Fibroblast of mammary gland (primary cell): Measurements from ENCODE around the gene PHF21B.

Experiments
- DNase-seq: peaks from one replicate; pipeline ENCODE4 v3.0.0-alpha.2; 2010; ENCODE audit warnings: low read depth
- H3K4me3 ChIP-seq: 2 replicates; pipeline ENCODE4 v1.5.1; 2011; ENCODE audit warnings: low read depth, mild to moderate bottlenecking, low read length, moderate library complexity; ENCODE audit not compliant: control insufficient read depth
- TF ChIP-seq, protein P1 (sequence below): conservative IDR thresholded peaks from 2 replicates; pipeline ENCODE4 v1.5.1; 2011; ENCODE audit warnings: low read depth, low read length, inconsistent platforms; ENCODE audit not compliant: control insufficient read depth, insufficient read depth

Gene PHF21B

DNA sequence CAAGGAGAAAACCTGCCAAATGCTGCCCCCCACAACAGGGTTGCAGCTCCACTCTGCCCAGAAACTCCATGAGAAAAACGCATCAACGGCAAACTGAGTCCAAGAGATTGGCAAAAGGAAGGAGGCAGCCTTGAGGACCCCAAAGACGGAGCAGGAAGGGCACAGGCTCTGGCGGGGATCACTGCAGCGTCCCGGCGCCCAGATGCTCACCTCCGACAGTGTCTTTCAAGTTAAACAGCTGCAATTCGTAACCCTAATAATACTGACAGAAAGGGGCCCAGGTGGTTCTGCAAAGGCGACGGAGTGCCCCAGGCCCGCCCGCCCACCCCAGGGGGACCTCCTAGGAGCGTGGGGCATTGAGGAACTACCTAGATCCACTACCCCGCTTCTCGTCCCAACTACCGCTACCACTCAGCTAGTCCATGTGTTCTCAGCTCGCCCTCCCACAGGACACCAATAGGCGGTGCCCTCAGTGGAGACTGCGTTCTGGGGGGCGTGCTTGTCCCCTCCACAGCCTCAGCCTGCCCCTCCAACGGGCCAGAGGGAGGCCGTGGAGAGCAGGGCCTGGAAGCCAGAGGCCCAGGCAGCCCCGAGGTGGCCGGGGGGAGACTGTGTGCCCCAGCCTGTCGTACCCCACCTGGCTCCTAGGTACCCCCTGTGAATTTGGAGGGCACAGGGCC lies 127.4 kb downstream of the PHF21B start:
- no peak overlapping the region for H3K4me3 ChIP-seq
- no peak for DNase-seq
- TF ChIP-seq, protein P1, sequence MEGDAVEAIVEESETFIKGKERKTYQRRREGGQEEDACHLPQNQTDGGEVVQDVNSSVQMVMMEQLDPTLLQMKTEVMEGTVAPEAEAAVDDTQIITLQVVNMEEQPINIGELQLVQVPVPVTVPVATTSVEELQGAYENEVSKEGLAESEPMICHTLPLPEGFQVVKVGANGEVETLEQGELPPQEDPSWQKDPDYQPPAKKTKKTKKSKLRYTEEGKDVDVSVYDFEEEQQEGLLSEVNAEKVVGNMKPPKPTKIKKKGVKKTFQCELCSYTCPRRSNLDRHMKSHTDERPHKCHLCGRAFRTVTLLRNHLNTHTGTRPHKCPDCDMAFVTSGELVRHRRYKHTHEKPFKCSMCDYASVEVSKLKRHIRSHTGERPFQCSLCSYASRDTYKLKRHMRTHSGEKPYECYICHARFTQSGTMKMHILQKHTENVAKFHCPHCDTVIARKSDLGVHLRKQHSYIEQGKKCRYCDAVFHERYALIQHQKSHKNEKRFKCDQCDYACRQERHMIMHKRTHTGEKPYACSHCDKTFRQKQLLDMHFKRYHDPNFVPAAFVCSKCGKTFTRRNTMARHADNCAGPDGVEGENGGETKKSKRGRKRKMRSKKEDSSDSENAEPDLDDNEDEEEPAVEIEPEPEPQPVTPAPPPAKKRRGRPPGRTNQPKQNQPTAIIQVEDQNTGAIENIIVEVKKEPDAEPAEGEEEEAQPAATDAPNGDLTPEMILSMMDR = no peak

DNA sequence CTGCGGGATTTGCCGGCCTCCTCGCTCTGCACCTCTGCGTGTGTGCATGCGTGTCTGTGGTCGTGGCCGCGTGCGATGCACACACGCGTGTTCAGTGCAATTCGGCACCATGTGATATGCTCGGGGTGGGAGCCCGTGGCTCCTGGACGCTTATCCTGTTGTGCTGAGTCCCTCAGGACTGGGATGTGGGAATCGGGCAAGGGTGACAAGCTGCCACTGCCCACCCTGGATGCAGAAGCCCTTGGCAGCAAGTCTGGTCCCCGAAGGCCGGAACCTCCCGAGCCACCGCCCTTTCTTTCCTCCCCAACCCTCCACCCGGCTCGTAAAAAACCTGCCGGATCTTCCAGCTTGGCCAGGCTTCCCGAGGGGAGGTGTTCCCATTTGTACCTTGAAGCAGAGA lies 128.2 kb downstream of the PHF21B start:
- TF ChIP-seq, protein P1 = no peak
- DNase-seq = no peak
- H3K4me3 ChIP-seq = no peak overlapping the region

DNA sequence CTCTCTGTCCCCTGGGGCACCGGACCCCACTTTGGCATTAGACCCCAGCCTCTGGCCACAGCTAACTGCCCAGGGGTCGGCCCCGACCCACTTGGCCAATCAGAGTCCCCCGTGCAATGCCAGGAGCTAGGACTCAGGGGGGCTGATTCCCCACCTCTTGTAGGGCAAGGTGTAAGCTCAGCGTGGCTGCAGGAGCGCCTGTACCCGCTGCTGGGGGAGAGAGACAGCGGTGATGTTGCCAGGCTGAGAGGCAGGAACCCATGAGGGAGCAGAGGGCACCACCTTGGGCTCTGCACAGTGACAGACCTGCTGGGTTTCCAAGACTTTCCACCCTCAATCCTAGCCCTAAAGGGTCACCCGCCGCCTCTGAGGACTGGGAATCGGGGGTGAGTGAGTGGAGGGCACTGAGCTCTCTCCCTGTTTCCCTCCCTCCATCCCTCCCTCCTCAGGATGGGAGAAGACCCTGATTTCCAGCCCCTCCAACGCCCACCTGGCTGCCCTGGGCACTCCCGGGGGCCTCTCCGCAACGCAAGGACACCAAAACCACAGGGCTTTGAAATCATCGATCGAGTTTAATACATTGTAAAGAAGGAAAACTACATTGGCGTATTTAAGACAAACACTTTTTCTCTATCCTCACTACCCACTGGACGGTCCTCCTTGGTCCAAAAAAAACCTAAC lies 129.1 kb downstream of the PHF21B start:
- TF ChIP-seq, protein P1 = no peak
- no peak for DNase-seq
- H3K4me3 ChIP-seq = no peak overlapping the region

DNA sequence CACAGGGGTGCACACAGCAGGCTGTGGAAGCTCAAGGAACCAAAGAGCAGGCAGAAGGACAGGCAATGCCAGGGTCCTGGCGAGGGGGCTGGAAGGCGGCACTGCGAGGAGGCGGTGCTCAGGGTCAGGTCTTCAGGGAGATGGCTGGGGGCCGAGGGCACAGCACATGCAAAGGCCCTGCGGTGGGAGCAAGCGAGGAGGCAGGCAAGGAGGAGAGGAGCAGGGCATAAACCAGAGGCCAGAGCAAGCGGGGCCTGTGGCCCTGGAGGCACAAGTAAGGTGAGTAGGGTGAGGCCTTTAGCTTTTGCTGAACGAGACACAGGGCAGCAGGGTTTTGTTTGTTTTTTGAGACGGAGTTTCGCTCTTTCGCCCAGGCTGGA lies 130.5 kb downstream of the PHF21B start:
- no peak for DNase-seq
- no peak overlapping the region for H3K4me3 ChIP-seq
- TF ChIP-seq, protein P1 = no peak

DNA sequence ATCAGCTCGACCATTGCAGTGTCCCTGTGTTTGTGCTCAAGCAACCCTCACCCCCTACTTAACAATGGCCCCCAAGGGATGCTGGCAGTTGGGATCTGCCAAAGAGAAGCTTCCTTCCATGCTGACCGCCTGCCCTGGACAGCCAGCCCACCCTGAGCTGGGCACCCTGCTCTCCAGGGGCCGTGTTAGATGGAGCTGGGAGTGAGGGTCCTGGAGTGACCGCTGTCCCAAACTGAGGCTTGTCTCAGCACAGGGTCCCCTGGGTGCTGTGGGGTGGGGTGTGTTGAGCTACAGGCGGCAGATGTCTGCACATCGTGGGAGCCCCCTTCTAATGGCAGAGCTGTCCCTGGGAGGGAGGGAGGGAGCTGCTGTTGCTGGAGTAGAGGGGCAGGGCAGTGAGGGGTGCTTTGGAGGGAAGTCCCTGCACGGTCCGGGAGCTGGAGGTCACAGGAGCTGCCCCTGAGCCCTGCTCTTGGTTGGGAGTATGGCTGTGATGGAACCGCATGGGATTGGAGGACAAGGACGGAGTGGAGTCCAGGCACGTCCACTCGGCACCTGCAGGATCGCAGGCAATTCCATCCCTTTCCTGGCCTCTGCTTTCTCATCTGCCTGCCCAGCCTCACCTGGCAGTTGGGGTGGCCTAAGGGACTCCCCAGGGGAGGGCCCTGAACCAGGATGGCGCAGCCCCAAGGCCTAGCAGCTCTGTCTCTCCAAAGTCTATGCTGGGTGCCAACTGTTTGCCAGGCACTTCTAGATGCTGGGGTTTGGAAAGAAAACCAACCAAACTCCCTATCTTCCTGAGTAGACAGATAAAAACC lies 131.1 kb downstream of the PHF21B start:
- H3K4me3 ChIP-seq = no peak overlapping the region
- no peak for DNase-seq
- TF ChIP-seq, protein P1 = no peak

DNA sequence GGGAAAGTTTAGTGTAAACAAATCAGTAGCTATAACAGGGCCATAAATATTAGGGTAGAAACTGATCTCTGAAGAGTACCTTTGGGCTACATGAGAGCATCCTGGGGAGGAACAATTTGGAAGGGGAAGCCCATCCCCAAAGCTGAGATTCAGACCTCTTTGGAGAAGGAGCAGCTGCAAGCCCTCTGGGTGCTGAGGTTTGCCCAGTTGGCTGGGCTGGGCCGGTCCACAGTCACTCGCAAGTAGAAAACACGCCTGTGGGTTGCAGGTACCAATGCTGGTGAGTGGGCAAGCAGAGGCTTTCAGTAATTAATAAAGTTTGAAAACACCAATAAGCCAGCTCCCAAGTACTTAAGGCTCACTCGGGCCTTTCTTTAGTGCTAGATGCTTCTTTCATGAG lies 132.9 kb downstream of the PHF21B start:
- no peak overlapping the region for H3K4me3 ChIP-seq
- TF ChIP-seq, protein P1 = no peak
- no peak for DNase-seq
